NCI-H146 treated with DMSO at 0.1 percent for 48 hours (cell line): Measurements from ENCODE around the gene TRMT10B.

Source experiments
- DNase-seq: peaks from one replicate; lab custom pipeline; 2025; ENCODE audit not compliant: unreplicated experiment; lab: John Stamatoyannopoulos, UW

The TRMT10B gene, protein sequence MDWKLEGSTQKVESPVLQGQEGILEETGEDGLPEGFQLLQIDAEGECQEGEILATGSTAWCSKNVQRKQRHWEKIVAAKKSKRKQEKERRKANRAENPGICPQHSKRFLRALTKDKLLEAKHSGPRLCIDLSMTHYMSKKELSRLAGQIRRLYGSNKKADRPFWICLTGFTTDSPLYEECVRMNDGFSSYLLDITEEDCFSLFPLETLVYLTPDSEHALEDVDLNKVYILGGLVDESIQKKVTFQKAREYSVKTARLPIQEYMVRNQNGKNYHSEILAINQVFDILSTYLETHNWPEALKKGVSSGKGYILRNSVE

DNA sequence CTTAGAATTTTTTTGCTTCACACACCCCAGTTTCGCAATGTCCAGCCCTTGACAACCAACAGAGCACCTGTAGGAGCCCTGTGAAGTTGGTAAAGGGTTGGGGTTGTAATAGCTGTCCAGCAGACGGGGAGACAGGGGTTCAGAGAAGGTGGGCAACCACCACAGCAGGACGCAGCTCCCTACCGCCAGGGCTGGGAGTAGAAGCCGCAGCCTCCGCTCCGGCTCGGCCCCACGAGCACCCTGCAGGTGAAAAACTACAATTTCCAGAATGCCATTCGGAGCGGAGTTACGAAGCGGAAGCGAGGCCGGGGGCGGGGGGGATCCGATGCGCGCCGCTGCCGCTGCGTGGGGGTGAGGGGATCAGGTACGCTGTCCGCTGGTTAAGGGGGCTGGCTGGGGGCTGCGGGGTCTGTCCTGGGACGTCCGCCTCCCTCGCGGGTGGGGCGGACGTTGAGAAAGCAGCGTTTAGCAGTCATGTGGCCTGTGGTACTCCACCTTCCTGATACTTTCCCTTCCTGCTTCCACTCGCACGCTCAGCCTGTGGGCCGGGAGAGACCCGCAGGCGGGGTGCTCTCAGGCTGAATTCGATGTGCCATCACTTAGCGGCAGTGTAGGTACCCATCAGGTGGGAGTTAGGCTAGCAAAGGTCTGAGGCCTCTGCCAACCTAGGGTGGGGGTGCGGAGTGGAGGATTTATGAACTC is at the start of gene TRMT10B:
TSS of gene TRMT10B (plus strand) at position 317 of the 702 bp plus-strand sequence. CDS start 8,127 bp downstream, outside the sequence.
- peak; percentile 65 for DNase-seq

DNA sequence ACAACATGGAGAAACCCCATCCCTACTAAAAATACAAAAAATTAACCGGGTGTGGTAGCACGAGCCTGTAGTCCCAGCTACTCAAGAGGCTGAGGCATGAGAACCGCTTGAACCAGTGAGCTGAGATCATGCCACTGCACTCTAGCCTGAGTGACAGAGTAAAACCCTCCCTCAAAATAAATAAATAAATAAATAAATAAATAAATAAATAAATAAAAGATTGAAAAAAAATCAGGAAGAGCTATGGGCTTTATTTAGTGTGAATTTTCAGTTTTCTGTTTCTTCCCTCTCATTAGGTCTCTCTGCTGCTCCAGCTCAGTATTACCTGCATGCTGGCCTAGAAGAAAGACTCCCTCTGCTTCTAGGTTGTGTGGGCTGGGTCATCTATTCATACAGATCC is 47.8 kb upstream of the TRMT10B start:
- DNase-seq = no peak

DNA sequence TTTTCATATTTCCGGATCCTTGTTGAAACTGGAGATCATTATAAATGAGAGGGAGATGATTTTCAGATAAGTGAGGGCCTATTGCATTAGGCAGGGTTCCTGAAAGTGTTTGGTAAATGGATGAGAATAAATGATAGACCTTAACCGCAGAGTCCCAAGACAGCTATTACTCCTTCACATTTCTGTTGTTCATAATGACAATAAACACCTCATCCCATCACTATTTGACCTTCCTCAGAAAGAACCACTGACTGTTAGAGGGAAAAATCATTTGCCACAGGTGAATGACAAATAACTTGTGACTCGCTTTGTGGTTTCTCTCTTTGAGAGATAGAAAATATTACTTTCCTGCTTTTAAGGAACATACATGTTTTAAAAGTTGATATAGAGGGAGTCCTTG is 47.3 kb upstream of the TRMT10B start:
- no peak for DNase-seq

DNA sequence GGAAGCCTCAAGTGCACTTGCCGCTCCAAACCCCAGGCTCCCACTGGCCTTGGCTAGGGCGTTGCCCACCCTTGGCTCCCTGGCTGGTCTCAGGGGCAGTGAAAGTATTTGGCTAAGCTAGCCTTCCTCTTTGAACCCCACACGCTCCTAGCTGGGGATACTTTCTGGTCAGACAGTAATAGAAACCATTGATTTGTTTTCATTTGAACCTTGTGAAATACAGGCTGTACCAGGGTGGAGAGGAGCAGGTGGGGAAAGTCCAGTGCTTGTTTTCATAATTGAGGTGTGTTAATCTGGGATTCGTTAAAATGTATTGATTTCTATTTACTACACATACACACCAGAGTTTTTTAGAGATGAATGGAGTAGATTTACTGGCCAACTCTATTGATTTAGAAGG is 45.9 kb upstream of the TRMT10B start:
- no peak for DNase-seq

DNA sequence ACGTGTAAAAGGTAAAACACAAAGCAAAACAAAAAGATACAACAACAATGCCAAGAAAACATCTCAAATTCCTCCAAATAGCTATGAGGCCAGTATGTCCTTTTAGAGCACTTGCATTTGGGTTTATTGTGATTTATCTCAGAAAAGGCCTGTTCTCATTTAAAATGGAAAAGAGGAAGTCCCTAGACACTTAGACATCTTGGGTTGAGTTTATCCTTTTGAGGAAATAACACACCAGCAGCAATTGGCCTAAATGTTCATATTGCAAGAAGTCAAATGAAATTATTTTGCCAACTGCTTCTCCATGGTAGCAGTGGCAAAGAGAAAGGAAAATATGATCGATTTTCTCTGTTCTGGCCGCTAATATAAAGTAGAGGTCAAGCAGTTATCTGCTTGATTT is 43.6 kb upstream of the TRMT10B start:
- DNase-seq = no peak

DNA sequence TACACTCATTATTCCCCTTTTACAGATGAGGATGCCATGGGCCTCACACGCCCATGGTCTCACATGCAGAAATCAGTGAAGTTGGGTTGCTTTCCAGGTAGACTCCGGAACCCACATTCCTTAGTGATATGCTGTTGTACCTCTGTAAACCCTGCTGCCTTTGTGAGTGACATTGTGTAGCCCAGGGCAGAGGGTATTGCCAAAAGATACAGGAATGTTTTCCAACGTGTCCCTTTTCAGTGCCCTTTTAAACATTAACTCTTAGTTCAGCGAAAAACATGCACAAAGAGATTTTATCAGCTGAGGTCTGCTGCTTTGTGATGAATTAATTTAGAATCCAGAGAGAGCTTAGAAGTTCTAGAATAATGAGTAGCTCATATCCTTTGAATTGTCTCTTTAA is 38.3 kb upstream of the TRMT10B start:
- no peak for DNase-seq

DNA sequence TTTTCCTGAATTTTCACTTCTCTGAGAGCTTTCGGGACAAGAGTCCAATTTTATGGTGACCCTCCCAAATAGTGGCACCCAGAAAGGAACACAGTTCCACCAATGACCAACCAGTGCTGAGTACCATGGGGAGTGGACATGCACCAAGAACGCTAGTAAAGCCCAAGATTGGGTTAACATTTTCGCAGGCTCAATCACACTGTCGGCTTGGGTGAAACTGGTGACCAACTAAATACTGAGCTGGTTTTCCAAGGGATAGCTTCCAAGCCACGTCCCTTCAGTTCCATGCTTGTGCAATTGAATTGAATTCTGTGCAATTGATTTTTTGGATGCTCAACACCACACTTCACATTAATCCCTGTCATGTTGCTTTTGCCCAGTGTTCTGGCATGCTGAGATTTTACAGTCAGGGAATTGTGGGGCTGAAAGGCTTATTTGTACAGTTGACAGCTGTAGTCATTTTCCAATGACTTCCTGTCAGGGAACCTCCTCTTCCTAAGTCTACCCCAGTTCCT is 37.6 kb upstream of the TRMT10B start:
- no peak for DNase-seq

DNA sequence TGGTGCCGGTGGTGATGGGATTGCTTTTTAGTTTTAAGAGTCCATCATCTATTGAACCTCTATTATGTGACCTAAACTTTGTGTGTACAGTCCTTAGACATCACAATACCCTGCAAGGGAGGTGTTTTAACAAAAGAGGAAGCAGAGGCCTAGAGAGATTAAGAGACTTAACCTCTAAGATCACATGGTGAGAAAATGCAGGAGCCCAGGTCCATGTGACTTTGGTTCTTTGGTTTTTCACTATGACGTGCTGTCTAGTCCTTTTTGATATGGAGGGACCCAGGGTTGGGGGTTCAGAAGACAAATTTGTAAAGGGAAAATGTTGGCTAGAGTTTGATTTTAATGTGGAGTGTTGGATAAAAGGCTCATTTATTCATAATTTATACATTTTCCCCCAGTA is 34.1 kb upstream of the TRMT10B start:
- no peak for DNase-seq

DNA sequence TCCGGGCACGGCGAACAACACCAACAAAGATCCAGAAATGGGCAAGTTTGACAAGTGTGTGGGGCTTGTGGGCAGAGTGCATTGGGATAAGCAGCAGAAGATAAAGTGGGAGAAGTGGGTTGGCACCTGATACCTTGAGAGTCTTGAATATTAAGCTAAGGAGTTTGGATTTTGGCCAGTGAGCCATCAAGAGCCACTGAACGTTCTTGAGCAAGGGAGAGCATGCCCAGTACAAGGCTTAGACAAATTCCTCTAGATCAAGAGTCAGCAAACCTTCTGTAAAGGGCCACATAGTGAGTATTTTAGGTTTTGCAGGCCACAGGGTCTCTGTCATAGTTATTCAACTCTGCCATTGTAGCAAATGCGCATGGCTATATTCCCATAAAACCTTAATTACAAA is 26.6 kb upstream of the TRMT10B start:
- no peak for DNase-seq

DNA sequence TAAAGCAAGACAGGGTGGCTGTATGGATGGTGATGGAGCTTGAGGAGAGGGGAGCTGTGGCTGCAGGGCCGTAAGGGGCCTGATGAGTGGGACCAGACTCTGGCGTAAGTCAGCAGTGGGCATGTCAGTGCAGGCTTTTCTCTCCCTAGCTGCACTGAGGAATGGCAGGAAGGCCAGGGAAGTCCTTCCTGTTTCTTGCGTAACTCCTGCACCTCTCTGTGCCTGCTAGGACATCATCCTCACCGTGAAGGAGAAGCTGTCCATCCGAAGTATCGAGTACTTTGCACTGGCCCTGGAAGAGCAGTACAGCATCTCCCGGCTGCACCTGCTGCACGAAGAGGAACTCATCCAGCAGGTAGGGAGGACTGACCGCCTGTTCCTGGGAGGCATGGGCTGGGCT is 24.1 kb upstream of the TRMT10B start:
- DNase-seq = no peak

DNA sequence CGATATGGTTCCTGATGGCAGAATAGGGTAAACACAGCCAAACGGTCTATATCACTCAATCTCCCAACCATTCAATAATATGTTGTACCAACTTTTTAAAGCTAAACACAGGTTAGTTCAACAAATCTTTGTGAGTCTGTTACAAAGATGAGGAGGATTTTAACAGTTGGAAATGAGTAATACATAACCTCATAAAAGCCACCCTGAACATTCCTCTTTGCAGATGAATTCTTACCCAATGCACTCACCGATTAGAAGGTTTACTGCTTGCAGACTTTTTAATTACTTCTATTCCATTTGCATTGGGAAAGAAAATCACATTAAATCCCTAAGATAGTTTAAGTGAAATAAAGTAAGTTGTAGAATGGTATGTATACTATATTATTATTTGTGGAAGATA is 23.3 kb upstream of the TRMT10B start:
- DNase-seq = no peak

DNA sequence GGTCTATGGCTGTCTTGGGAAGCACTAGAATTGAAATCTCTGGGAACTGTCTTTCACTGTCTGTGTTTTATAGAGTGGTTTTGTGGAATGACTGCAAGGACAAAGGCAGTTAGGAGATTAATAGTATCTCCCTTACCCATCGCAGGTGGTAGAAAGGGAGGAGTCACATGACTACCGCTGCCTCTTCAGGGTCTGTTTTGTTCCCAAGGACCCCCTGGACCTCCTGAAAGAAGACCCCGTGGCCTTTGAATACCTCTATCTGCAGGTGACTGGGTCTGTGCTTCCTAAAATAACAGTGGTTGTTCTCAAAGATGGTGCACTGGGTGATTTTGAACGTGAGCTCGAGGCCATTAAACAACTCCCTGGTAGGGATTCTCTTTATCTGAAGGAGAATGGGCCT is 22.8 kb upstream of the TRMT10B start:
- DNase-seq = no peak

DNA sequence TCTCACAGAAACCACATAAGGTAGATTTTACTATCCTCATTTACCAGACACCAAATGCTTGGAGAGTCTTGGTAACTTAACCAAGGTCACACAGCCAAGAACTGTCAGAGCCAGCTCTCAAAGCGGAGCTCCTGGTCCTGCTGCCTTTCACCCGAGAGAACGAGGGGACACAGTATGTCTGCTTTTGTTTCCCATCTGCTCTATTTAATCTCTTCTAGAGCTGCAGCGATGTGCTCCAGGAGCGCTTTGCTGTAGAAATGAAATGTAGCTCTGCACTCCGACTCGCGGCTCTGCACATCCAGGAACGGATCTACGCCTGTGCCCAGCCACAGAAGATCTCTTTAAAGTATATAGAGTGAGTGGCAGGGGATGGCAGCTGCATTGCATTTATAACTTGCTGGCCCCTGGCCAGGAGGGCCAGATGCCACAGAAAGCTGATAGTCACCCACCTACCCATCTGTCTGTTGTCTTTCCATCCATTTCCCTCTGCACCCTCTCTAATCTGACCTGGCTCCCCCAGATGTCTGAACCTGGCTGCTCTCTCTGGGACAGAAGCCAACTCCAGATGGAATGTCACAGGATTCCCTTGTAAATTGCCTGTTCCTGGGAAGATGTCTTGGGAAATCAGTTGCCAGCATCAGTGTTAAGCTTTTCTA is 21.4 kb upstream of the TRMT10B start:
- DNase-seq = no peak

DNA sequence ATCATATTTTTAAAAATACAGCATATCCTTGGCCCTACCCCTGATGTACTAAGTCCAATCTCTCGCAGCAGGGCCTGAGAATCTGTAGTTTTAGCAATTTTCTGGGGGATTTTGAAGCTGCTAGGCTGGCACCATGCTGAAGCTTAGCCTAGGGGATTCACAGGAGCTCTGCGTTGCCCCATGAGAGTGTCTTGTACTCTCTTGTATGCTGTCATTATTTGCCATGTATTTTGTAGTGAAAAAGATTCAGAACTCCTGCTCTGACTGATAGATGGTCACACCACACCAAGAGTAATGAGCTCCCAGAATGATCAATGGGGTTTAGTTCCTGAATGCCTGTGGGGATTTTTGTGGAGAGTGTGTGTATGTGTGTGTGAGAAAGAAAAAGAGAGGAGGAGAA is 20.7 kb upstream of the TRMT10B start:
- no peak for DNase-seq

DNA sequence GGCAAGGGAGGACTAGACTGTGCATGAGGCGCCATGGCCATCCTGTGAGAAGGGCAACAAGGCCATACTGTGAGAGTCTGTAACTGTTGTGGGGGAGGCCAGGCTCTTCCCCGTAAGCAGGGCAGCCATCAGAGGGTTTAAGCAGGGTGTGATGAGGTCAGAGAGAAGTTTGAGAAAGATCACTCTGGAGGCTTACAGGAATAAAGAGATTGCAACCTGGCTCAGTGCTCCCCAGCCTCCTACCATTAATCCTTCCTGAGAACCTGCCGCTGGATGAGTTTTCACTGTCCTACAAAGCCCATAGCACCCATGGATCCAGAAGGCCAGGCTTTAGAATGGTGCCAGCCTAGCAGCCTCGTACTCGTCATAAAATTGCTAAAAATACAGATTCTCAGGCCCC is 14.4 kb upstream of the TRMT10B start:
- no peak for DNase-seq

DNA sequence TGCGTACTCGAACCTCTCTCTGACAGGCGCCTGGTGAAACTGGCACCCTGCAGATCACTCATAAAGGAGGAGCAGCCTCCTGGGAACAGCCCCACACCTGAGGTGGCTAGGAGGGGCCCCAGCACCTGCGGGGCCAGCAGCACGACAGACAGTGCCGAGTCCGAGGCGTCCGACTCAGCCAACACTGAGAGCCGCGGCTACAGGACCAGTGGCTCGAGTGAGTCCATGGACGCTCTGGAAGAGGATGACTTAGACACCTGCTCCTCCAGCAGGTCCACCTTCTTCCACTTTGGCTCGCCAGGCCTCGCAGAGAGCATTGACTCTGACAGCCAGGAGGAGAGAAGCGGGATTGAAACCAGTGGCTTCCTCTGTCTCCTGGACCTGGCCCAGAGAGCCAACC is 13.5 kb upstream of the TRMT10B start:
- no peak for DNase-seq

DNA sequence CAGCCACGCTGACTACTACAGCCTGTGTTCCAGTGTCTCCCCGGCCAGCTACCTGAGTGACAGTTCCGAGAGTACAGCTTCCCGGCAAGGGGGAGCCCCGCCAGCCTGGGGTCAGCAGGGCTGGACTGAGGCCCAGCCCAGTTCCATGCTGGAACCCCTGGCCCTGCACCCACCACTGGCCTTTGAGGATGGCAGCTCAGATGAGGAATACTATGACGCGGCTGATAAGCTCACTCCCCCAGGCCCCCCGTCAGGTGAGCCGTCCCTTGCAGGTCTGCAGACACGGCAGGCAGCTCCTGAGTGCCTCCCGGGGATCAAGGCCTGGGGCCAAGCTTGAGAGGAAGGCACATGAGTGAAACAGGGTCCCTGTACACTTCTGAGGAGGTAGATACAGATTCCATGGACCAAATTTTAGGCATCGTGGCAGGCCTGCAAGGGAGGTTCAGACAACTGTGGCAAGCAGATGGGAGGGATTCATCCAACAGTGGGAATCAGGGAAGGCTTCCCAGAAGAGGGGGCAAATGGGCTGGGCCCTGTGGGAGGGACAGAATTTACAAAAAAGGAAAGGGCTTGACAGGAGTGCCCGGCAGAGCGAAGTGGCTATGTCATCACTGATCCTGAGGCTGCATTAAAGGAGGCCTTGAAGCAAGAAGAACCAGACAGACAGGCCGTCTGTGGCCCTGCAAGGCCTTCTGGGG is 12.8 kb upstream of the TRMT10B start:
- DNase-seq = no peak

DNA sequence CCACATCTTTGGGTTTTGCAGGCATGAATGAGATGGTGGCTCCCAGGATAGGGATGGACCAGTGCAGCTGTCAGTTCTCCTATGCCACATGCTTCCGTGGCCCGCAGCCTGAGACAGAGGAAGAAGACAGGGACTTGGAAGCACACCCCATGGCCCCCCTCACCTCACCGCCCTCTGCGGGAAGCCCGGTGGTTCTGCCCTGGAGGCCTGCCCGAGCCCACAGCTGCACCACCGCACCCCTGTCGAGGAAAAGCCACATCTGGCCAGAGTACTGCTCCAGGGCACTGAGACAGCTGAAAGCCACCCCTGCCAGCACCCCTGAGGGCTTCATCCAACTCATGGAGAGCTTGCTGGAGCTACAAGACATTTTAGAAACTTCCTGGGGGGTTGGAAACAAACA is 7.6 kb upstream of the TRMT10B start:
- no peak for DNase-seq

DNA sequence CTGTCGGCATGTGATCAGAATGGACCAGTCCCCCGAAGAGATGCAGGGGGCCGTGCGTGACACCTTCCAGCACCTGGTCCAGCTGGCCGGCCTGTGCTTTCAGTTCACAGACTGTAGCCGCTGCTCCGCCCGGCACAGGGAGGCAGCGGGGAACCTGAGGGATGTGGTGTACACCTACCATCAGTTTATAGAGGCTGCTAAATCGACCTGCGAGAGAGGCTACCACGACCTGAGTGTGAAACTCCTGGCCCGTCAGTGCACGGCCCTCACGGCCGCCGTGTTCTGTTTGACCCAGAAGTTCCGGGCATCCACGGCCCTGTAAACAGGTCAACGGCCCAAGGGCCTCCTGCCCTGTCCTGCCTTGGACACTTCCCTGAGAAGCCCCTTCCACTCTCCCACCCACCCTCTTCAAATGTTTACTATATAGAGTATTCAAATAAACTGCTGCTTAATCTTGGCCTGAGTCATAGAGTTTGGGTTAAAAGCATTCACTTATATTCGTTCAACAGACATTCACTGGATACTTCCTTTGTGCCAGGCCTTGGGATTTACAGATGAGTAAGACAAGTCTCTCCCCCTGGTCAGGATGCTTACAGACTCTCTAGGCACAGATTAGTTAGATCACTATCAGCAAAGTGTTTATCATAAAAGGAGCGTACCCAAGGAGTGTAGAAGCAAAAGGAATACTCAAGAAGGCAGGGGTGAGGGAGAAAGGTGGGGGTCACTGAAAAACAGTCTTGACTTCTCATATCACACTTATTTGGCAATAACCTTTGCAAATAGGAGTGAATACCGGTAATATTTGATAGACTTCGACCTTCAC is 6.9 kb upstream of the TRMT10B start:
- DNase-seq = no peak

DNA sequence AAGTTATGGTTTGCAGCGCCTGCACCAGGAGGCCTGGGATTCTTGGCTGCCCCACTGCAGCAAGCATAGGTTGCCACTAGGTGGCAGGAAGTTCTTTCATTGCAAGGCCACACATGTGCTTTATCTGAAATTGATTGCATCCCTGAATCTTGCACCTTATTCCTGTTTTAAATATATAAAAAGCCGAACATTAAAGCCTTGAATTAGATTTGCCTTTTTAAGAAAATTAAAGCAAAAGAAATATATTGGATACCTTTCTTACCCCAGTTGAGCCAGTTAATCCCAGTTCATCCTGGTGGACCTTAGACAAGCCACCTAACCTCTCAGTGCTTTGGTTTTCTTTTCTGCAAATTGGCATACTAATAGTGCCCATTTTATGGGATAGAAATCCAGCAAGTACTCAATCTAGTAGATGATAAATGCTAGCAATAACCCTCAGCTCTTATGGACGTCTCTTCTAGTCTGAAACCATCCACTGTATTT is 6.3 kb upstream of the TRMT10B start:
- DNase-seq = peak; percentile 48
